22Rv1 (cell line): ENCODE data around the gene PEDS1.
"Not testable (repeated sequence)": the region's sequence is repeated elsewhere in the genome, so short reads cannot be mapped to it uniquely, and the experiment has no call there.

ENCODE experiments used
- H3K27ac ChIP-seq: fragments of 450-650 bp; 2 replicates; pipeline ENCODE4 v1.5.1; 2017
- CTCF ChIP-seq: fragments of 450-650 bp; IDR thresholded peaks from 2 replicates; pipeline ENCODE4 v1.5.1; 2017; ENCODE audit warnings: mild to moderate bottlenecking
- ZFX ChIP-seq: fragments of 450-650 bp; IDR thresholded peaks from 2 replicates; pipeline ENCODE4 v1.6.1; 2017; ENCODE audit warnings: antibody characterized with exemption, borderline replicate concordance

PEDS1 gene

GRCh38 chr20:50107086-50107660 is 46.4 kb downstream of the PEDS1 start:
- no peak for TF ChIP-seq CTCF
- no peak for TF ChIP-seq ZFX
- no peak overlapping the region for H3K27ac ChIP-seq

- H3K27ac ChIP-seq: not testable (repeated sequence)
Observed at GRCh38 chr20:50106669-50107068, 46.9 kb downstream of the PEDS1 start.
